CD4-positive, alpha-beta memory T cell (primary cell): ENCODE measurements around the gene PTPN14. TPM values are rescaled to one million over a fixed set of nuclear protein-coding genes. Genes with fewer than 3 reads are reported as not detected.

Experiments
- CTCF ChIA-PET: fragments of 350-600 bp; sonication (Branson Sonifier 250); formaldehyde crosslinking; loops from one replicate; lab custom pipeline; 2021; ENCODE audit warnings: inconsistent platforms; ENCODE audit not compliant: partially characterized antibody; lab: Charles Lee
- POLR2A ChIA-PET: fragments of 350-600 bp; sonication (Branson Sonifier 250); formaldehyde crosslinking; loops from one replicate; lab custom pipeline; 2021; ENCODE audit not compliant: partially characterized antibody; lab: Charles Lee
- DNase-seq, 5 donors: peaks; one replicate each; pipeline versions ENCODE4 v3.0.0 to v3.0.0-alpha.2; 2020 to 2022; ENCODE audit warnings: mixed read lengths in 1 of 5
- H3K27ac ChIP-seq: one replicate; pipeline ENCODE4 v1.7.0; 2013; ENCODE audit warnings: low read depth, low read length
- H3K27me3 ChIP-seq: 2 replicates; pipeline ENCODE4 v1.7.0; 2013; ENCODE audit warnings: mild to moderate bottlenecking, low read length, moderate library complexity; ENCODE audit not compliant: insufficient read depth
- H3K36me3 ChIP-seq: 2 replicates; pipeline ENCODE4 v1.7.0; 2013; ENCODE audit warnings: mild to moderate bottlenecking, low read length, moderate library complexity; ENCODE audit not compliant: insufficient read depth
- H3K4me1 ChIP-seq: 2 replicates; pipeline ENCODE4 v1.7.0; 2013; ENCODE audit warnings: mild to moderate bottlenecking, low read length, moderate library complexity; ENCODE audit not compliant: insufficient read depth
- H3K4me3 ChIP-seq, 2 donors: one replicate each; pipeline ENCODE4 v1.7.0; 2013; ENCODE audit warnings: low read length in 2 of 2, mild to moderate bottlenecking in 1 of 2
- H3K9me3 ChIP-seq, 2 donors: one replicate each; pipeline ENCODE4 v1.7.0; 2013; ENCODE audit warnings: low read length in 2 of 2, control low read depth in 1 of 2; ENCODE audit not compliant: control insufficient read depth in 1 of 2
- H3K27ac Mint-ChIP-seq, 7 donors: one replicate each; pipeline ENCODE4 v1.8.0; 2020 to 2021; ENCODE audit warnings: mixed read lengths in 7 of 7, mild to moderate bottlenecking in 6 of 7, inconsistent platforms in 3 of 7, moderate library complexity in 3 of 7
- H3K27me3 Mint-ChIP-seq, 2 donors: one replicate each; pipeline ENCODE4 v1.8.0; 2020 to 2021; ENCODE audit warnings: mixed read lengths in 2 of 2
- H3K36me3 Mint-ChIP-seq, 2 donors: one replicate each; pipeline ENCODE4 v1.8.0; 2020 to 2021; ENCODE audit warnings: mixed read lengths in 2 of 2, inconsistent platforms in 1 of 2, mild to moderate bottlenecking in 1 of 2
- H3K4me1 Mint-ChIP-seq, 4 donors: one replicate each; pipeline ENCODE4 v1.8.0; 2020 to 2021; ENCODE audit warnings: mixed read lengths in 4 of 4, mild to moderate bottlenecking in 1 of 4
- H3K4me3 Mint-ChIP-seq, 8 donors: one replicate each; pipeline ENCODE4 v1.8.0; 2020 to 2021; ENCODE audit warnings: mixed read lengths in 8 of 8, mild to moderate bottlenecking in 7 of 8, moderate library complexity in 6 of 8, inconsistent platforms in 3 of 8
- H3K9me3 Mint-ChIP-seq, 8 donors: one replicate each; pipeline ENCODE4 v1.8.0; 2020 to 2021; ENCODE audit warnings: mixed read lengths in 8 of 8, mild to moderate bottlenecking in 5 of 8, inconsistent platforms in 3 of 8, moderate library complexity in 1 of 8
- intact Hi-C: fragments of 100-400 bp; cut with micrococcal nuclease; formaldehyde crosslinking; loops from one replicate; pipeline ENCODE4 v1.15.1; 2023
- polyA plus RNA-seq, 2 donors: library from polyadenylated mRNA; unstranded; fragments of 300-500 nt; fragmentation: Illumina TruSeq; gene quantifications; one replicate each; pipeline ENCODE4 v1.2.3, GENCODE V29; 2021
- total RNA-seq, 2 experiments: library from RNA; stranded (reverse); gene quantifications; one replicate each; pipeline ENCODE4 v1.2.3, GENCODE V29; 2021

The PTPN14 gene
- total and polyA plus RNA-seq, 4 experiments from 2014 or later = 0.03 to 0.28 (median 0.20) TPM; not detected in 1

DNA sequence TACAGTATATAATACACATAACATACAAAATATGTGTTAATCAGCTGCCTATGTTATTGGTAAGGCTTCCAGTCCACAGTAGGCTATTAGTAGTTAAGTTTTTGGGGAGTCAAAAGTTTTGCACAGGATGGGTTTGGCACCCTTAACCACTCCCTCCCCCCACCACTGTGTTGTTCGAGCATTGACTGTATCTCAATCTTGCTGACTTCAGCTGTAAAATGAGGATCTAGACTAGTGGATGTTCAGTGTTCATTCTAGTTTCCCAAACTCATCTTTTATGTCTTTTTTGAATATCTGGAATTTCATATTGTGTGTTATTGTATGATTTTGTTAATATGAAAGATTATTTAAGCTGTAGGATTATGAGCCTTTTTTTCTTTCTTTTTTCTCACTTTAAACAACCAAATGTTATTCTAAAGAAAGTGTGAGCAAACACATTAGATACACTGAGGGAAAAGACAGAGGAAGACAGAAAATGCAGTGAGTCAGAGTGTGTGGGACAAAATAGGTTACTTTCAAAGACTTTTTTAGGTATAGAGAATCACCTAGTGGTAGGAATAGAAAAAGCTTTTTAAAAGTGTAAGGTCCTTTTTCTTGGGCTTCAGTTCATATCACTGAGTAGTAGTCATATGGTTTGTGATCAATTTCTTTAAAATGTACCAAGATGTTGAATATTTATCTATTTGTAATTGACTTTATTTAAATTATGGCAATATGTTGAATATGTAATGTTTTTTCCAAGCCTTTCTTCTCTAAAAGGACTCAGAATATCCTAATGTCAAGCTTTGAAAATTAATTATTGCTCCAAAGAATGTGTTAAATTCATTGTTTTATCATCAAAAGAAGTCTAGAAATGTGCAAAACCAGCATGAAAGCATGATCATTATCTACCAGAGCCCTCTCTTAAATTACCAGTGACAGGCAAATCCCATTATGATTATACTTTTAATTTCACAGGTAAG is 33.7 kb upstream of the PTPN14 start:
- intact Hi-C loops = loop anchor here (1.0 to 2.0 kb wide), 2 partner anchors 196 to 324 kb away; no protein-coding TSS in a partner anchor
- Mint-ChIP-seq H3K27me3 (peaks cover 5 to 8% of the 10 kb centered on the region in 2 donors), H3K4me3 (no peak overlapping the region), H3K36me3 (no peaks in the 10 kb centered on the region), H3K27ac (no peak overlapping the region), H3K9me3 (peaks cover 0 to 2% (median 0%) of the 10 kb centered on the region in 8 donors), H3K4me1 (no peaks in the 10 kb centered on the region)
- no peaks in the 10 kb centered on the region for H3K27me3 ChIP-seq
- no peaks in the 10 kb centered on the region for H3K4me1 ChIP-seq
- no peaks in the 10 kb centered on the region for H3K9me3 ChIP-seq
- POLR2A ChIA-PET = no interaction called here
- no peak overlapping the region for H3K4me3 ChIP-seq
- no peak for DNase-seq
- H3K27ac ChIP-seq = no peak overlapping the region
- CTCF ChIA-PET = interaction anchor here (1.2 to 4.9 kb wide), 5 partner anchors 30 to 328 kb away, joined by 3 to 27 read pairs (median 3); no protein-coding TSS in a partner anchor
- no peaks in the 10 kb centered on the region for H3K36me3 ChIP-seq

DNA sequence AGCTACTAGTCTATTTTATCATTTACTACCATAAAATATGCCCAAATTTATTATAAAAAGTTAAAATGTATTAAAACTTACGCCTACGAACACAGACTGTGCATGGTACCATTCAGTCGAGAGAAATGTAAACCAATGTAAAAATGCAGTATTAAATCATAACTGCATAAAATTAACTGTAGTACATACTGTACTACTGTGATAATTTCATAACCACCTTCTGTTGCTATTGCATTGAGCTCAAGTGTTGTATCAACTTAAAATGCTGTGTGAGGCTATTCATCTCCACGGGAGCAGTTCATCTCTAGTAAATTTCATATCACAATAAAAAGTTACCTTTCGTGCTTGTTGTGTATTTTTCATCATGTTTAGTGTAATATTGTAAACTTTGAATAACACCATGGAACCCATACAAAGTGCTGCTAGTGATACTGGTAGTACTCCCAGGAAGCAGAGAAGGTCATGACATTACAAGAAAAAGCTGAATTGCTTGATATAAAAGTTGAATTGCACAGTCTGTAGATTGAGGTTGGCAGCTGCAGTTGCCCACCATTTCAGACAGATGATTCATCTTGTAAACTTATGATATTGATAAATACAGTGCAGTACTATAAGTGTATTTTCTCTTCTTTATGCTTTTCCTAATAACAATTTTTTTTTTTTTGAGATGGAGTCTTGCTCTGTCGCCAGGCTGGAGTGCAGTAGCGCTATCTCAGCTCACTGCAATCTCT is 32.6 kb upstream of the PTPN14 start:
- POLR2A ChIA-PET = no interaction called here

DNA sequence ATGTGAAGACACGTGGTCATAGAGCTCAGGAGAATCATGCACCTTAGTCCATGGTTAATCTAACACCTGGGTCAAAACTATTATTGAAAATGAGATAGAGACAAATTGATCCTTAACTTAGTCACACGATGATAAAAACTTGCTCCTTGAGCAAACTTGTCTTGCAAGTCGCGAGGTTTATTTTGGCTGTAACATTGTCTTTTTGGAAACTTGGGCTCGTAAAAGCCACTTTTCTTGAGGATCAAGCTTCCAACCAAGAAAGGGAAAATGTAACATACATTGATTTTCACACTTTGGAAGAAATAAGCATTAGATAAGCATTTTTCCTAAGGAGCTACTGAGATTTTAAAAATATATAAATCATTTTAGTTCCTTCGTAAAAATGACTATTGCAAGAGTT is 31.7 kb upstream of the PTPN14 start:
- Mint-ChIP-seq H3K9me3 (peaks cover 0 to 3% (median 1%) of the 10 kb centered on the region in 8 donors), H3K27me3 (peaks cover 6 to 8% of the 10 kb centered on the region in 2 donors), H3K27ac (no peak overlapping the region), H3K4me3 (no peak overlapping the region), H3K4me1 (no peaks in the 10 kb centered on the region), H3K36me3 (no peaks in the 10 kb centered on the region)
- H3K4me1 ChIP-seq = no peaks in the 10 kb centered on the region
- ChIA-PET CTCF (interaction anchor here (4.9 kb wide), 1 partner anchor 250 kb away, joined by 27 read pairs; no protein-coding TSS in a partner anchor), POLR2A (no interaction called here)
- H3K27me3 ChIP-seq = no peaks in the 10 kb centered on the region
- intact Hi-C loops = no loop called here
- no peak for DNase-seq
- H3K27ac ChIP-seq = no peak overlapping the region
- H3K4me3 ChIP-seq = no peak overlapping the region
- H3K9me3 ChIP-seq = no peaks in the 10 kb centered on the region
- H3K36me3 ChIP-seq = no peaks in the 10 kb centered on the region

More for the DNA sequence above, 32.6 kb upstream of the PTPN14 start:
- Histone ChIP-seq H3K4me1 (no peaks in the 10 kb centered on the region), H3K4me3 (no peak overlapping the region), H3K27ac (no peak overlapping the region), H3K27me3 (no peaks in the 10 kb centered on the region), H3K36me3 (no peaks in the 10 kb centered on the region), H3K9me3 (no peaks in the 10 kb centered on the region)
- CTCF ChIA-PET = interaction anchor here (1.2 to 4.9 kb wide), 4 partner anchors 251 to 327 kb away, joined by 3 to 27 read pairs (median 4); no protein-coding TSS in a partner anchor
- Mint-ChIP-seq H3K27me3 (peaks cover 7 to 8% of the 10 kb centered on the region in 2 donors), H3K36me3 (no peaks in the 10 kb centered on the region), H3K27ac (no peak overlapping the region), H3K4me3 (no peak overlapping the region), H3K4me1 (no peaks in the 10 kb centered on the region), H3K9me3 (peaks cover 0 to 2% (median 0%) of the 10 kb centered on the region in 8 donors)
- no peak for DNase-seq
- intact Hi-C loops = loop anchor here (2.0 kb wide), 1 partner anchor 195 kb away; no protein-coding TSS in a partner anchor

DNA sequence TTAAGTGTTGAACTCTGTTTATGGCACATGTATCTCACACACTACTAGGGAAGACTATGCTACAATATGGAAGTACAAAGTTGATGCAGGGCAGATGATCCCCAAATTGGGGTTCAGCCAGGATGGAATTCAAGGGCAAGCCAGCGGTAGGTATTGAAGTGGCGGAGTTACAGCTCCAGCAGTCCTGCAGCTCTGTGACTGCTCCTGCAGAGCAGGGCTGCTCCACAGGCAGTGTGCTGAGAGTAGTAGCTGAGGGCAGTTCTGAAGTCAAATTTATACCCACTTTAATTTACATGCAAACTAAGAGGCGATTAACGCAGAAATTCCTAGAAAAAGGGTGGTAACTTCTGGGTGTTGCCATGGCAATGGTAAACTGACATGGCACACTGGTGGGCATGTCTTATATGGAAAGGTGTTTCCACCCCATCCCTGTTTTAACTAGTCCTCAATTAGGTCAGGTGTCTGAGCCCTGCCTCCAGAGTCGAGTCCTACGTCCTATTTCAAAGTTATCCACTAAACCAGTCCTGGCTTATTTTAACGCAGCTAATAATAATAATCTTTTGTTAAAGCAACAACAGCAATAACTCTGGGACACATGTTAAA is 31.0 kb upstream of the PTPN14 start:
- no peaks in the 10 kb centered on the region for H3K9me3 ChIP-seq
- H3K27me3 ChIP-seq = no peaks in the 10 kb centered on the region
- peaks cover 5 to 10% of the 10 kb centered on the region in 2 donors for H3K27me3 Mint-ChIP-seq
- H3K4me3 Mint-ChIP-seq = no peak overlapping the region
- no peaks in the 10 kb centered on the region for H3K36me3 ChIP-seq
- H3K27ac Mint-ChIP-seq = no peak overlapping the region
- ChIA-PET CTCF (interaction anchor here (4.9 kb wide), 1 partner anchor 249 kb away, joined by 27 read pairs; no protein-coding TSS in a partner anchor), POLR2A (no interaction called here)
- H3K4me3 ChIP-seq = no peak overlapping the region
- no peak for DNase-seq
- H3K4me1 ChIP-seq = no peaks in the 10 kb centered on the region
- peaks cover 0 to 10% (median 8%) of the 10 kb centered on the region in 8 donors for H3K9me3 Mint-ChIP-seq
- no peak overlapping the region for H3K27ac ChIP-seq
- intact Hi-C loops = no loop called here
- H3K4me1 Mint-ChIP-seq = no peaks in the 10 kb centered on the region
- no peaks in the 10 kb centered on the region for H3K36me3 Mint-ChIP-seq

DNA sequence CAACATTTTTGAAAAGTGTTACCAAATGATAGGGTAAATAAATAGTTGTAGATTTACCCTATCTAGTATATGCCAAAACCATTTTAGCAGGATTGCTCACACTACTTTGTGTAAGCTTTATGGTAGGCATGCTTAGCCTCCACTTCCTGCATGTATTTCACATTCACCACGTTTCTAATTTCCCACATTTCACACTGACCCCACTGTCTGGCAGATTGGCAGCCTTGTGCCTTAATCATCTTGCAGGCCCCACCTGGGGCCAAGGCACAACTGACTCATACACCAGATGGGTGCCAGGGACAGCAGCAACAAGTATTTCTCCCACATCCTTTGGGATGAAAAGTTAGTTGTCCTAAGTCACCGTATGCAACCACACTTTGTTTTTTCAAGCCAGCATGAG is 30.4 kb upstream of the PTPN14 start:
- H3K36me3 ChIP-seq = no peaks in the 10 kb centered on the region
- H3K4me3 ChIP-seq = no peak overlapping the region
- peaks cover 0 to 15% (median 13%) of the 10 kb centered on the region in 8 donors for H3K9me3 Mint-ChIP-seq
- peaks cover 5 to 10% of the 10 kb centered on the region in 2 donors for H3K27me3 Mint-ChIP-seq
- no peaks in the 10 kb centered on the region for H3K9me3 ChIP-seq
- ChIA-PET CTCF (no interaction called here), POLR2A (no interaction called here)
- no peaks in the 10 kb centered on the region for H3K36me3 Mint-ChIP-seq
- H3K27me3 ChIP-seq = no peaks in the 10 kb centered on the region
- no peak overlapping the region for H3K27ac Mint-ChIP-seq
- no peaks in the 10 kb centered on the region for H3K4me1 ChIP-seq
- intact Hi-C loops = no loop called here
- H3K4me1 Mint-ChIP-seq = no peaks in the 10 kb centered on the region
- DNase-seq = no peak
- no peak overlapping the region for H3K4me3 Mint-ChIP-seq
- no peak overlapping the region for H3K27ac ChIP-seq

DNA sequence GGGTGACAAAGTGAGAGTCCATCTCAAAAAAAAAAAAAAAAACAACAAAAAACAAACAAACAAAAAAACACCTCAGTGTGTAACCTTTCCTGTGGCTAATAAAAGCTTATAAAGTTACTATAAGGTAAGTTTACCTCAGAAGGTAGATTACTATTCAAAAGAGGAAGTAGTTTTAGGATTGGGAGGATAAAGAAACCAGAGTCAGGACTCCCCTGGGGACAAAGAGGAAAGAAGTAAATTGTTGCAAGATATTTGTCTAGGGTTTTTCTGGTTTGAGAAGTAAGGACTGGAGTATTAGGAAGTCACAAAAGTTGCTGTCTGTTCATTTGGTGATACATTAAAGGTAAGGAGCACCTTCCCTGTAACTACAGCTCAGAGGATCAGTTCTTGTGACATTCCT is 27.8 kb upstream of the PTPN14 start:
- Histone ChIP-seq H3K27ac (no peak overlapping the region), H3K4me1 (no peaks in the 10 kb centered on the region), H3K36me3 (no peaks in the 10 kb centered on the region), H3K27me3 (no peaks in the 10 kb centered on the region), H3K4me3 (no peak overlapping the region), H3K9me3 (peaks cover 0 to 8% of the 10 kb centered on the region in 2 donors)
- Mint-ChIP-seq H3K27ac (no peak overlapping the region), H3K4me3 (no peak overlapping the region), H3K27me3 (peaks cover 7 to 13% of the 10 kb centered on the region in 2 donors), H3K4me1 (no peaks in the 10 kb centered on the region), H3K36me3 (peaks cover 6 to 8% of the 10 kb centered on the region in 2 donors), H3K9me3 (peaks cover 2 to 36% (median 25%) of the 10 kb centered on the region in 8 donors)
- intact Hi-C loops = no loop called here
- DNase-seq = no peak
- POLR2A ChIA-PET = no interaction called here
- CTCF ChIA-PET = interaction anchor here (0.7 kb wide), 1 partner anchor 62 kb away, joined by 3 read pairs; no protein-coding TSS in a partner anchor
